DOHH2 (cell line): Measurements from ENCODE around the gene H6PD.

Source experiments
- H3F3A ChIP-seq: fragments of 200-600 bp; sonication (generic), shearing (Covaris generic); 2 replicates; pipeline ENCODE4 v1.6.0; 2016; ENCODE audit warnings: antibody characterized with exemption, mild to moderate bottlenecking; ENCODE audit not compliant: control insufficient read depth, insufficient read depth
- H3K27ac ChIP-seq: fragments of 200-600 bp; sonication (generic); 2 replicates; pipeline ENCODE4 v1.5.1; 2014; ENCODE audit warnings: low read depth, mild to moderate bottlenecking, low read length, moderate library complexity
- H3K27me3 ChIP-seq: fragments of 200-600 bp; sonication (generic); 2 replicates; pipeline ENCODE4 v1.6.1; 2014; ENCODE audit warnings: mild to moderate bottlenecking, low read length, mixed read lengths; ENCODE audit not compliant: control insufficient read depth
- H3K36me3 ChIP-seq: fragments of 200-600 bp; sonication (generic); 2 replicates; pipeline ENCODE4 v1.6.1; 2014; ENCODE audit warnings: mild to moderate bottlenecking, low read length, moderate library complexity, mixed read lengths; ENCODE audit not compliant: control insufficient read depth
- H3K4me1 ChIP-seq: fragments of 200-600 bp; sonication (generic); 2 replicates; pipeline ENCODE4 v1.6.1; 2014; ENCODE audit warnings: mild to moderate bottlenecking, low read length, mixed read lengths; ENCODE audit not compliant: control insufficient read depth
- H3K4me2 ChIP-seq: fragments of 200-600 bp; sonication (generic); 2 replicates; pipeline ENCODE4 v1.6.0; 2014; ENCODE audit warnings: mild to moderate bottlenecking, low read length, moderate library complexity
- H3K4me3 ChIP-seq: fragments of 200-600 bp; sonication (generic); 2 replicates; pipeline ENCODE4 v1.5.1; 2014; ENCODE audit warnings: mild to moderate bottlenecking, low read length, mixed read lengths
- H3K79me2 ChIP-seq: fragments of 200-600 bp; sonication (generic); 2 replicates; pipeline ENCODE4 v1.6.1; 2014; ENCODE audit warnings: mild to moderate bottlenecking, low read length, mixed read lengths; ENCODE audit not compliant: control insufficient read depth
- H3K9me2 ChIP-seq: fragments of 200-600 bp; sonication (generic); replicated peaks from 2 replicates; pipeline ENCODE4 v1.6.1; 2014; ENCODE audit warnings: mild to moderate bottlenecking, low read length, mixed read lengths; ENCODE audit not compliant: control insufficient read depth
- H3K9me3 ChIP-seq: fragments of 200-600 bp; sonication (generic); 2 replicates; pipeline ENCODE4 v1.6.1; 2014; ENCODE audit warnings: antibody characterized with exemption, low read length, mixed read lengths; ENCODE audit not compliant: control insufficient read depth, insufficient read depth
- H4K20me1 ChIP-seq: fragments of 200-600 bp; sonication (generic); 2 replicates; pipeline ENCODE4 v1.6.0; 2014; ENCODE audit warnings: low read depth, mild to moderate bottlenecking, antibody characterized with exemption, low read length, moderate library complexity; ENCODE audit not compliant: control insufficient read depth, insufficient read depth
- CTCF ChIP-seq: fragments of 200-600 bp; sonication (generic); IDR thresholded peaks from one replicate; pipeline ENCODE4 v1.5.1; 2014; ENCODE audit warnings: antibody characterized with exemption, mild to moderate bottlenecking, low read depth, low read length; ENCODE audit not compliant: poor library complexity, severe bottlenecking
- EZH2phosphoT487 ChIP-seq: fragments of 200-600 bp; sonication (generic); IDR thresholded peaks from 2 replicates; pipeline ENCODE4 v1.6.1; 2017; ENCODE audit warnings: borderline replicate concordance, mild to moderate bottlenecking, antibody characterized with exemption, low read length, moderate library complexity, mixed read lengths

Gene H6PD

GRCh38 chr1:9282696-9282955 is 48.1 kb downstream of the H6PD start:
- H3K9me3 ChIP-seq: peaks cover 14% of the 10 kb centered on the region
- no peaks in the 10 kb centered on the region for H3K9me2 ChIP-seq
- no peak overlapping the region for H3K4me3 ChIP-seq
- H3K4me1 ChIP-seq: peaks cover 4% of the 10 kb centered on the region; the same call in 1 of the 2 replicates
- no peaks in the 10 kb centered on the region for H4K20me1 ChIP-seq
- no peaks in the 10 kb centered on the region for H3F3A ChIP-seq
- peaks cover 4% of the 10 kb centered on the region; the same call in 1 of the 2 replicates for H3K27me3 ChIP-seq
- H3K79me2 ChIP-seq: no peaks in the 10 kb centered on the region
- no peak overlapping the region for H3K27ac ChIP-seq
- no peak overlapping the region for H3K4me2 ChIP-seq
- H3K36me3 ChIP-seq: no peaks in the 10 kb centered on the region
- TF ChIP-seq EZH2phosphoT487 (no peak), CTCF (no peak)

- Histone ChIP-seq H3K9me3 (peaks cover 21% of the 10 kb centered on the region), H3K9me2 (no peaks in the 10 kb centered on the region), H3K36me3 (no peaks in the 10 kb centered on the region), H3F3A (no peaks in the 10 kb centered on the region), H4K20me1 (no peaks in the 10 kb centered on the region), H3K4me3 (no peak overlapping the region), H3K27ac (no peak overlapping the region), H3K4me1 (peaks cover 4% of the 10 kb centered on the region; the same call in 1 of the 2 replicates), H3K27me3 (no peaks in the 10 kb centered on the region; the same call in 1 of the 2 replicates), H3K79me2 (no peaks in the 10 kb centered on the region), H3K4me2 (no peak overlapping the region)
- no peak for TF ChIP-seq CTCF
- no peak for TF ChIP-seq EZH2phosphoT487
These were observed 49.5 kb downstream of the H6PD start for GRCh38 chr1:9284061-9284460.

GRCh38 chr1:9286556-9286955 is 52.0 kb downstream of the H6PD start:
- Histone ChIP-seq H3K9me3 (peaks cover 21% of the 10 kb centered on the region), H3K79me2 (no peaks in the 10 kb centered on the region), H3K4me1 (peaks cover 8% of the 10 kb centered on the region; the same call in 1 of the 2 replicates), H3K36me3 (no peaks in the 10 kb centered on the region), H3K4me3 (no peak overlapping the region), H3F3A (peaks cover 2% of the 10 kb centered on the region; the same call in 1 of the 2 replicates), H3K9me2 (no peaks in the 10 kb centered on the region), H3K27me3 (no peaks in the 10 kb centered on the region; the same call in 1 of the 2 replicates), H4K20me1 (no peaks in the 10 kb centered on the region), H3K27ac (no peak overlapping the region), H3K4me2 (no peak overlapping the region)
- TF ChIP-seq EZH2phosphoT487 (no peak), CTCF (no peak)
